A673 (cell line): Measurements from ENCODE around the gene PHKA2. TPM values are rescaled to one million over a fixed set of nuclear protein-coding genes. Genes with fewer than 3 reads are reported as not detected.

Experiments used
- BruUV-seq: library from RNA; stranded (reverse); fragments of 400-500 nt; replicated peaks from 2 replicates; lab custom pipeline; 2021; lab: Mats Ljungman, UMichigan
- CTCF ChIA-PET: fragments of 300-600 bp; sonication (Branson Sonifier 250); formaldehyde crosslinking; loops from one replicate; lab custom pipeline; 2022; ENCODE audit warnings: antibody characterized with exemption; lab: Charles Lee
- POLR2A ChIA-PET: fragments of 300-600 bp; sonication (Branson Sonifier 250); formaldehyde crosslinking; loops from one replicate; lab custom pipeline; 2022; ENCODE audit warnings: antibody characterized with exemption; ENCODE audit not compliant: low non-redundant PET; lab: Charles Lee
- DNase-seq: peaks from one replicate; pipeline ENCODE4 v3.0.0-alpha.2; 2015; ENCODE audit warnings: low spot score
- H3K27ac ChIP-seq: fragments of 200-600 bp; sonication (generic); 2 replicates; pipeline ENCODE4 v1.5.1; 2016; ENCODE audit warnings: mixed run types, low read depth, mild to moderate bottlenecking, mixed read lengths, antibody characterized with exemption, low read length; ENCODE audit not compliant: poor library complexity, severe bottlenecking
- H3K27me3 ChIP-seq: fragments of 200-600 bp; sonication (generic); replicated peaks from 2 replicates; pipeline ENCODE4 v1.6.1; 2017; ENCODE audit warnings: mixed run types, low read depth, mild to moderate bottlenecking, mixed read lengths, antibody characterized with exemption, low read length; ENCODE audit not compliant: insufficient read depth, poor library complexity
- H3K36me3 ChIP-seq: fragments of 200-600 bp; sonication (generic); 2 replicates; pipeline ENCODE4 v1.6.1; 2016; ENCODE audit warnings: mixed run types, mild to moderate bottlenecking, mixed read lengths, antibody characterized with exemption, low read length; ENCODE audit not compliant: insufficient read depth, poor library complexity, severe bottlenecking
- H3K4me1 ChIP-seq: fragments of 200-600 bp; sonication (generic); 2 replicates; pipeline ENCODE4 v1.6.1; 2017; ENCODE audit warnings: mixed run types, mild to moderate bottlenecking, mixed read lengths, antibody characterized with exemption, low read length; ENCODE audit not compliant: insufficient read depth, poor library complexity, severe bottlenecking
- H3K4me3 ChIP-seq: fragments of 200-600 bp; sonication (generic); 2 replicates; pipeline ENCODE4 v1.5.1; 2016; ENCODE audit warnings: low read depth, mixed run types, mild to moderate bottlenecking, mixed read lengths, low read length; ENCODE audit not compliant: poor library complexity, severe bottlenecking
- H3K9me3 ChIP-seq: fragments of 200-600 bp; sonication (generic); 2 replicates; pipeline ENCODE4 v1.6.1; 2016; ENCODE audit warnings: mixed run types, low read depth, mild to moderate bottlenecking, mixed read lengths, antibody characterized with exemption, low read length; ENCODE audit not compliant: poor library complexity, severe bottlenecking
- CTCF ChIP-seq: fragments of 300-800, 200-600 bp; sonication (generic); conservative IDR thresholded peaks from 2 replicates; pipeline ENCODE4 v1.5.1; 2017; ENCODE audit warnings: low read depth, mild to moderate bottlenecking, antibody characterized with exemption, low read length, moderate library complexity, mixed read lengths
- EZH2 ChIP-seq: fragments of 200-600 bp; sonication (generic); IDR thresholded peaks from 2 replicates; pipeline ENCODE4 v1.6.1; 2017; ENCODE audit warnings: borderline replicate concordance, low read depth, mild to moderate bottlenecking, mixed read lengths, antibody characterized with exemption, low read length; ENCODE audit not compliant: poor library complexity, severe bottlenecking
- intact Hi-C: fragments of 100-400 bp; cut with micrococcal nuclease; formaldehyde crosslinking; loops from one replicate; pipeline ENCODE4 v1.10.0; 2022; ENCODE audit not compliant: unreplicated experiment
- total RNA-seq: library from RNA; stranded (reverse); gene quantifications from 2 replicates; pipeline ENCODE4 v1.2.3, GENCODE V29; 2021

Gene PHKA2
- total RNA-seq, 1 experiment from 2014 or later: 31.4 TPM

- Histone ChIP-seq H3K9me3 (no peaks in the 10 kb centered on the region), H3K36me3 (peaks cover 13% of the 10 kb centered on the region), H3K4me3 (no peak overlapping the region), H3K4me1 (peaks cover 37% of the 10 kb centered on the region), H3K27me3 (no peaks in the 10 kb centered on the region), H3K27ac (no peak overlapping the region)
- ChIA-PET CTCF (no interaction called here), POLR2A (no interaction called here)
- no peak for DNase-seq
- intact Hi-C loops: loop anchor here (5.0 kb wide), 1 partner anchor 61 kb away; no protein-coding TSS in a partner anchor
- TF ChIP-seq CTCF (no peak), EZH2 (no peak)
- no TSS peak for BruUV-seq
Observed at GRCh38 chrX:18935893-18936292, 48.0 kb downstream of the PHKA2 start.

- H3K4me1 ChIP-seq: peaks cover 37% of the 10 kb centered on the region
- no peaks in the 10 kb centered on the region for H3K9me3 ChIP-seq
- no peak for TF ChIP-seq EZH2
- TF ChIP-seq CTCF: no peak
- H3K36me3 ChIP-seq: peaks cover 13% of the 10 kb centered on the region
- no peaks in the 10 kb centered on the region for H3K27me3 ChIP-seq
- POLR2A ChIA-PET: no interaction called here
- BruUV-seq: no TSS peak
- intact Hi-C loops: loop anchor here (5.0 kb wide), 4 partner anchors 63 to 542 kb away; partner anchors contain the start of gene ADGRG2
- DNase-seq: no peak
- CTCF ChIA-PET: no interaction called here
- H3K27ac ChIP-seq: no peak overlapping the region
- no peak overlapping the region for H3K4me3 ChIP-seq
Observed at GRCh38 chrX:18934708-18935107, 49.2 kb downstream of the PHKA2 start.

GRCh38 chrX:18933617-18934016 lies 50.3 kb downstream of the PHKA2 start:
- intact Hi-C loops: loop anchor here (5.0 kb wide), 3 partner anchors 189 to 541 kb away; partner anchors contain the start of gene ADGRG2
- no peak for DNase-seq
- Histone ChIP-seq H3K27ac (peak overlapping the region; percentile 19), H3K4me3 (no peak overlapping the region), H3K4me1 (peaks cover 30% of the 10 kb centered on the region), H3K36me3 (peaks cover 13% of the 10 kb centered on the region), H3K27me3 (no peaks in the 10 kb centered on the region), H3K9me3 (no peaks in the 10 kb centered on the region)
- ChIA-PET POLR2A (no interaction called here), CTCF (interaction anchor here (3.6 kb wide), 1 partner anchor 400 kb away, joined by 46 read pairs; no protein-coding TSS in a partner anchor)
- TF ChIP-seq EZH2 (no peak), CTCF (no peak)
- BruUV-seq: no TSS peak
